Gastrocnemius medialis (tissue), 4 donors: ENCODE data around the gene GSTA4. TPM values are rescaled to one million over a fixed set of nuclear protein-coding genes. Genes with fewer than 3 reads are reported as not detected.
"Not testable (repeated sequence)": the region's sequence is repeated elsewhere in the genome, so short reads cannot be mapped to it uniquely, and the experiment has no call there.

Experiments used
- ATAC-seq, 2 donors: fragments of 150-250 bp; one replicate each; pipeline ENCODE4 v1.9.1; 2016
- DNase-seq, 2 donors: peaks; one replicate each; pipeline ENCODE4 v3.0.0-alpha.2; 2019
- H3K27ac ChIP-seq, 4 donors: fragments of 200-600 bp; sonication (generic); 1 replicate in 1 of 4; 2 replicates in 3 of 4; pipeline ENCODE4 v1.5.1; 2016 to 2018; ENCODE audit warnings: mild to moderate bottlenecking in 2 of 4, moderate library complexity in 1 of 4
- H3K27me3 ChIP-seq, 3 donors: fragments of 200-600 bp; sonication (generic) in 2 of 3; 1 replicate in 1 of 3; 2 replicates in 2 of 3; pipeline versions ENCODE4 v1.5.1 to v1.6.0; 2016 to 2019; ENCODE audit warnings: mild to moderate bottlenecking in 1 of 3, moderate library complexity in 1 of 3
- H3K36me3 ChIP-seq, 2 donors: fragments of 200-600 bp; sonication (generic) in 1 of 2; one replicate each; pipeline ENCODE4 v1.5.1; 2017 to 2018
- H3K4me1 ChIP-seq, 2 donors: fragments of 200-600 bp; sonication (generic) in 1 of 2; one replicate each; pipeline ENCODE4 v1.5.1; 2016 to 2017; ENCODE audit warnings: mild to moderate bottlenecking in 2 of 2
- H3K4me3 ChIP-seq, 4 donors: fragments of 200-600 bp; sonication (generic) in 3 of 4; 1 replicate in 1 of 4; 2 replicates in 3 of 4; pipeline ENCODE4 v1.5.1; 2016 to 2019; ENCODE audit warnings: mild to moderate bottlenecking in 2 of 4
- H3K9me3 ChIP-seq, 3 donors: fragments of 200-600 bp; sonication (generic) in 2 of 3; 1 replicate in 1 of 3; 2 replicates in 2 of 3; pipeline ENCODE4 v1.5.1; 2016 to 2019
- CTCF ChIP-seq, 5 experiments: fragments of 450-650 bp in 3 of 5; fragments of 200-600 bp in 2 of 5; sonication (generic) in 2 of 5; IDR thresholded peaks in 4 of 5; conservative IDR thresholded peaks in 1 of 5; 1 replicate in 4 of 5; 2 replicates in 1 of 5; pipeline ENCODE4 v1.5.1; 2016 to 2019; ENCODE audit warnings: antibody characterized with exemption in 5 of 5, mild to moderate bottlenecking in 3 of 5, moderate library complexity in 3 of 5
- POLR2A ChIP-seq, 2 donors: fragments of 450-650 bp; IDR thresholded peaks; one replicate each; pipeline ENCODE4 v1.6.1; 2017; ENCODE audit warnings: antibody characterized with exemption in 2 of 2, mild to moderate bottlenecking in 2 of 2, moderate library complexity in 2 of 2
- in situ Hi-C, 4 donors: fragments of 200-750 bp; cut with MboI; loops; one replicate each; pipeline versions ENCODE4 v1.15.0 to v1.8.0; 2017; ENCODE audit warnings: low sequenced_read_pairs in 4 of 4
- intact Hi-C: fragments of 100-400 bp; cut with DNase I; formaldehyde crosslinking; loops from one replicate; pipeline ENCODE4 v1.15.1; 2023; ENCODE audit warnings: low total_unique reads
- total RNA-seq, 4 donors: library from RNA; depleted of rRNA; stranded (reverse); fragments of >200 nt; gene quantifications; one replicate each; pipeline versions ENCODE4 v1.1.0 to v1.2.3, GENCODE V29; 2016

Gene GSTA4
- total RNA-seq, 4 donors from 2014 or later: 3.5 to 11.6 (median 10.0) TPM

DNA sequence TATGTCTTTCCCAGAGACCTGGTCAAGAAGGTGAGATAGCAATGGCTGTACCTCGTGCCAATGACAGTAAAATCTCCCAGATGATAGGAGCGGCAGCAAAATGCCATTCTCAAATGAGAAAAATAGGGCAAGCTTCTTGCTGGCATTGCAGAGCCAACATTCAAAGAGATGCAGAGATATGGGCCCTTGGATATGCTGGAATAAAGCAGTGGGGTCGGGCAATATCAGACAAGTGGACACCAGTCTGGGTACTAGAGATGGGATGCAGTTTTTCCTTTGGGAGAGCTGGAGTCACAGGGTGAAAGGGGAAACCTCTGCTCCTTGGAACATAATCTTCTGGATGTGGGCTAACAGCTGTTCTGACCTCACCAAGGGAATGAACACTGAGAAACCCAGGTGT lies 29.0 kb downstream of the GSTA4 start:
- DNase-seq: no peak
- TF ChIP-seq POLR2A (IDR thresholded peaks at IDR 0.05) (no peak), CTCF (IDR thresholded peaks at IDR 0.05 in 4 of 5, conservative IDR thresholded peaks at IDR 0.05 in 1 of 5) (no peak)
- Histone ChIP-seq H3K27ac (no peak overlapping the region), H3K9me3 (no peaks in the 10 kb centered on the region), H3K27me3 (no peaks in the 10 kb centered on the region), H3K36me3 (no peaks in the 10 kb centered on the region), H3K4me3 (no peak overlapping the region), H3K4me1 (no peaks in the 10 kb centered on the region)
- in situ Hi-C loops: no loop called here
- intact Hi-C loops: no loop called here
- no peak for ATAC-seq

GRCh38 chr6:52965380-52965779 lies 29.7 kb downstream of the GSTA4 start:
- DNase-seq (no peak), ATAC-seq (no peak)
- TF ChIP-seq CTCF (IDR thresholded peaks at IDR 0.05 in 4 of 5, conservative IDR thresholded peaks at IDR 0.05 in 1 of 5): no peak
- TF ChIP-seq POLR2A (IDR thresholded peaks at IDR 0.05): no peak
- H3K36me3 ChIP-seq: no peaks in the 10 kb centered on the region
- H3K4me3 ChIP-seq: no peak overlapping the region
- in situ Hi-C loops: no loop called here
- no peaks in the 10 kb centered on the region for H3K9me3 ChIP-seq
- no peaks in the 10 kb centered on the region for H3K4me1 ChIP-seq
- H3K27ac ChIP-seq: no peak overlapping the region
- intact Hi-C loops: no loop called here
- H3K27me3 ChIP-seq: no peaks in the 10 kb centered on the region

- no peaks in the 10 kb centered on the region for H3K9me3 ChIP-seq
- H3K4me3 ChIP-seq: no peak overlapping the region
- in situ Hi-C loops: no loop called here
- no peaks in the 10 kb centered on the region for H3K36me3 ChIP-seq
- no peak for ATAC-seq
- no peak for DNase-seq
- no peaks in the 10 kb centered on the region for H3K4me1 ChIP-seq
- TF ChIP-seq POLR2A (IDR thresholded peaks at IDR 0.05) (no peak), CTCF (IDR thresholded peaks at IDR 0.05 in 4 of 5, conservative IDR thresholded peaks at IDR 0.05 in 1 of 5) (no peak)
- intact Hi-C loops: no loop called here
- no peak overlapping the region for H3K27ac ChIP-seq
- H3K27me3 ChIP-seq: no peaks in the 10 kb centered on the region
Measured at GRCh38 chr6:52964318-52964717, 30.8 kb downstream of the GSTA4 start.

- ATAC-seq: no peak
- Histone ChIP-seq H3K27me3 (no peaks in the 10 kb centered on the region), H3K4me3 (no peak overlapping the region), H3K36me3 (no peaks in the 10 kb centered on the region), H3K4me1 (no peaks in the 10 kb centered on the region), H3K27ac (no peak overlapping the region), H3K9me3 (no peaks in the 10 kb centered on the region)
- in situ Hi-C loops (no loop called here), intact Hi-C loops (no loop called here)
- TF ChIP-seq POLR2A (IDR thresholded peaks at IDR 0.05) (no peak), CTCF (IDR thresholded peaks at IDR 0.05 in 4 of 5, conservative IDR thresholded peaks at IDR 0.05 in 1 of 5) (no peak)
- no peak for DNase-seq
Measured at GRCh38 chr6:52962701-52963100, 32.4 kb downstream of the GSTA4 start.

DNA sequence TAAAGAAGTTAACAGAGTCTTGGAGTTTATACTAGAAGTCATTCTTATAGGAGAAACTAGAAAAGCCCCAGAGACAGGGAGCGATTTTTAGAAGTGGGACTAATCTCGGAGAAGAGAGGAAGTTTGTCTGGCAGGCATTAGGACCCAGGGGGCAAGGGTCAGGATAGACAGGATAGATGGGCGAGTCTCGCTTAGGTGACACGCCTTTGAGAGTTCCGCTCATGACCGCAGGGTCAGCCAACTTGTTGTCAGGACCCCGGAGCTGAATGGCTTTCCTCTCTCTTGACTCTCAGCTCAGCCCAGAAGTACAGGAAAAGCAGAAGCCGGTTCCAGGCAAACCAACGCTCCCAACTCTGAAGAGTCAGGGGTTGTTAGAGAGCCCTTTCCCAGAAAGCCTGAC lies 34.1 kb downstream of the GSTA4 start:
- H3K4me1 ChIP-seq, ATAC-seq: not testable (repeated sequence)

GRCh38 chr6:52960211-52960610 lies 34.9 kb downstream of the GSTA4 start:
- H3K4me1 ChIP-seq, intact Hi-C loops, H3K36me3 ChIP-seq, DNase-seq, H3K9me3 ChIP-seq, H3K27ac ChIP-seq, H3K27me3 ChIP-seq, H3K4me3 ChIP-seq, ATAC-seq, in situ Hi-C loops: not testable (repeated sequence)

More for the DNA sequence above, 34.1 kb downstream of the GSTA4 start:
- intact Hi-C loops, DNase-seq, H3K36me3 ChIP-seq, H3K27me3 ChIP-seq, H3K9me3 ChIP-seq, in situ Hi-C loops, H3K4me3 ChIP-seq, H3K27ac ChIP-seq: not testable (repeated sequence)
